HG03432 (cell line): ENCODE measurements around the gene TRAF4.

Source experiments
- ATAC-seq: cut with Tn5 transposase; IDR thresholded peaks from one replicate; pipeline ENCODE4 v1.9.1; 2021; ENCODE audit warnings: mild to moderate bottlenecking, moderate library complexity; ENCODE audit not compliant: unreplicated experiment

TRAF4 gene

GRCh38 chr17:28745786-28746411 is 2.1 kb downstream of the TRAF4 start:
- ATAC-seq, result no peak

GRCh38 chr17:28746611-28747050 is 2.8 kb downstream of the TRAF4 start:
- ATAC-seq, result no peak

- ATAC-seq, result no peak
Measured at GRCh38 chr17:28747051-28747691, 3.4 kb downstream of the TRAF4 start.

- no peak for ATAC-seq
Measured at GRCh38 chr17:28747801-28748750, 4.3 kb downstream of the TRAF4 start.

GRCh38 chr17:28748852-28749515 is 5.2 kb downstream of the TRAF4 start:
- no peak for ATAC-seq

GRCh38 chr17:28749516-28750177 is 5.8 kb downstream of the TRAF4 start:
- no peak for ATAC-seq

GRCh38 chr17:28750178-28751047 is 6.6 kb downstream of the TRAF4 start:
- peak; percentile 61 for ATAC-seq

GRCh38 chr17:28751600-28752366 is 8.0 kb downstream of the TRAF4 start:
- no peak for ATAC-seq

GRCh38 chr17:28755486-28755885 is 11.7 kb downstream of the TRAF4 start:
- no peak for ATAC-seq

GRCh38 chr17:28756049-28756804 is 12.4 kb downstream of the TRAF4 start:
- no peak for ATAC-seq

GRCh38 chr17:28758411-28759121 is 14.8 kb downstream of the TRAF4 start:
- no peak for ATAC-seq

- ATAC-seq, result no peak
Measured at GRCh38 chr17:28759256-28759865, 15.6 kb downstream of the TRAF4 start.

GRCh38 chr17:28760601-28761562 is 17.1 kb downstream of the TRAF4 start:
- ATAC-seq, result no peak

GRCh38 chr17:28763137-28763799 is 19.5 kb downstream of the TRAF4 start:
- peak; percentile 60 for ATAC-seq

- no peak for ATAC-seq
Measured at GRCh38 chr17:28763804-28764266, 20.0 kb downstream of the TRAF4 start.
